Peyer's patch (tissue), 4 donors: Measurements from ENCODE around the gene NRXN3. TPM values are rescaled to one million over a fixed set of nuclear protein-coding genes. Genes with fewer than 3 reads are reported as not detected.

Experiments
- DNase-seq, 3 donors: peaks; one replicate each; pipeline ENCODE4 v3.0.0-alpha.2; 2017 to 2019
- H3K27ac ChIP-seq, 4 donors: fragments of 200-600 bp; sonication (generic); one replicate each; pipeline ENCODE4 v1.5.1; 2016 to 2019
- H3K27me3 ChIP-seq, 2 donors: fragments of 200-600 bp; sonication (generic); one replicate each; pipeline ENCODE4 v1.5.1; 2019
- H3K36me3 ChIP-seq, 3 donors: fragments of 200-600 bp; sonication (generic); one replicate each; pipeline ENCODE4 v1.5.1; 2016 to 2019
- H3K4me1 ChIP-seq, 4 donors: fragments of 200-600 bp; sonication (generic); one replicate each; pipeline ENCODE4 v1.5.1; 2016 to 2019
- H3K4me3 ChIP-seq, 4 donors: fragments of 200-600 bp; sonication (generic); 1 replicate in 3 of 4; 2 replicates in 1 of 4; pipeline ENCODE4 v1.5.1; 2016 to 2019; ENCODE audit warnings: mild to moderate bottlenecking in 1 of 4
- H3K9me3 ChIP-seq, 4 donors: fragments of 200-600 bp; sonication (generic); one replicate each; pipeline ENCODE4 v1.5.1; 2016 to 2019; ENCODE audit warnings: mild to moderate bottlenecking in 1 of 4
- POLR2A ChIP-seq, 2 donors: fragments of 450-650 bp; IDR thresholded peaks; one replicate each; pipeline ENCODE4 v1.5.1; 2017; ENCODE audit warnings: antibody characterized with exemption in 2 of 2, mild to moderate bottlenecking in 2 of 2, moderate library complexity in 2 of 2
- total RNA-seq, 4 donors: library from RNA; depleted of rRNA; stranded (reverse); fragments of >200 nt; gene quantifications; one replicate each; pipeline ENCODE4 v1.1.0, GENCODE V29; 2016
- TF ChIP-seq, protein P1 (sequence below), 6 experiments: fragments of 450-650 bp in 4 of 6; fragments of 200-600 bp in 2 of 6; sonication (generic) in 1 of 6; IDR thresholded peaks; one replicate each; pipeline ENCODE4 v1.5.1; 2017 to 2019; ENCODE audit warnings: antibody characterized with exemption in 6 of 6, mild to moderate bottlenecking in 3 of 6, moderate library complexity in 1 of 6

NRXN3 gene
- total RNA-seq, 4 donors from 2014 or later = 1.6 to 10.2 (median 4.4) TPM

DNA sequence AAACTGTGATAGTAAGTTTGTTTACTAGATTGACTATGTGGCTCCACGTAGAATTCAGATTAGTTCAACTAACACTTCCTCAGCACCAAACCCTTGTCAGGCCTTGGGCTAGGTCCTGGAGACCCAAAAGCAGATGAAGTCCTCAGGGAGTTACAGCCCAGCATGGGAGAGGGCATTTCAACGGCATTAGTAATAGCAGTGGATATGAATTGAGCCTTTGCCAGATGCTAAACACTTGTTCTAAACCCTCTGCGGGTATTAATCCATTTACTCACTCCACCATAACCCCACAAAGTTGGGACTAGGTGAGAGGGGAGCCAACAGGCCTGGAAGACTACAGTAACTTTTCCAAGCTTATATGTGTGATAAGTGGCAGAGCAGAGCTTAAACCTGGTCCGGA, 1326.5 kb downstream of the NRXN3 start:
- H3K4me1 ChIP-seq = no peaks in the 10 kb centered on the region
- H3K9me3 ChIP-seq = no peaks in the 10 kb centered on the region
- no peak overlapping the region for H3K27ac ChIP-seq
- H3K4me3 ChIP-seq = no peak overlapping the region
- H3K27me3 ChIP-seq = no peaks in the 10 kb centered on the region
- DNase-seq = no peak
- no peaks in the 10 kb centered on the region for H3K36me3 ChIP-seq
- TF ChIP-seq, protein P1, sequence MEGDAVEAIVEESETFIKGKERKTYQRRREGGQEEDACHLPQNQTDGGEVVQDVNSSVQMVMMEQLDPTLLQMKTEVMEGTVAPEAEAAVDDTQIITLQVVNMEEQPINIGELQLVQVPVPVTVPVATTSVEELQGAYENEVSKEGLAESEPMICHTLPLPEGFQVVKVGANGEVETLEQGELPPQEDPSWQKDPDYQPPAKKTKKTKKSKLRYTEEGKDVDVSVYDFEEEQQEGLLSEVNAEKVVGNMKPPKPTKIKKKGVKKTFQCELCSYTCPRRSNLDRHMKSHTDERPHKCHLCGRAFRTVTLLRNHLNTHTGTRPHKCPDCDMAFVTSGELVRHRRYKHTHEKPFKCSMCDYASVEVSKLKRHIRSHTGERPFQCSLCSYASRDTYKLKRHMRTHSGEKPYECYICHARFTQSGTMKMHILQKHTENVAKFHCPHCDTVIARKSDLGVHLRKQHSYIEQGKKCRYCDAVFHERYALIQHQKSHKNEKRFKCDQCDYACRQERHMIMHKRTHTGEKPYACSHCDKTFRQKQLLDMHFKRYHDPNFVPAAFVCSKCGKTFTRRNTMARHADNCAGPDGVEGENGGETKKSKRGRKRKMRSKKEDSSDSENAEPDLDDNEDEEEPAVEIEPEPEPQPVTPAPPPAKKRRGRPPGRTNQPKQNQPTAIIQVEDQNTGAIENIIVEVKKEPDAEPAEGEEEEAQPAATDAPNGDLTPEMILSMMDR (IDR thresholded peaks at IDR 0.05) = no peak
- no peak for TF ChIP-seq POLR2A (IDR thresholded peaks at IDR 0.05)

DNA sequence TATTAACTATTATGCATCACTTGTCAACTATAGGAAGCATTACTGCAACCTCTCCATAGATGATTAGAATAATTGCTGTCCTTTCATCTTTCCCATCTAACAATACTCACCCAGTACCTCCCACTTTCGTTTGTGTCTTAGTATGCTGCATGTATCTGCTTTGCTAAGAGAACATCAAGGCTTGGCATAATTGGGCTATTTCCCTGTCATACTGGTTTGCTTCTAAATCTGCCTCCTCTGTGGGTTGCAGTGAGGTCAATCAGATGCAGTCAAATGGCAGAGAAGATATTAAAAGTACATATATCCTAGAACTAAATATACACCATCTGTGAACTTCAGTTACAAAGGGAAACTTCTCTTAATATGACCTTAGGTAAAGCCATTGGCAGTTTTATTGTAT, 1330.3 kb downstream of the NRXN3 start:
- no peak for DNase-seq
- Histone ChIP-seq H3K4me3 (no peak overlapping the region), H3K27me3 (no peaks in the 10 kb centered on the region), H3K36me3 (no peaks in the 10 kb centered on the region), H3K9me3 (no peaks in the 10 kb centered on the region), H3K27ac (no peak overlapping the region), H3K4me1 (no peaks in the 10 kb centered on the region)
- TF ChIP-seq POLR2A (IDR thresholded peaks at IDR 0.05) = no peak

GRCh38 chr14:79502136-79502750, 1332.1 kb downstream of the NRXN3 start:
- Histone ChIP-seq H3K4me1 (no peaks in the 10 kb centered on the region), H3K36me3 (no peaks in the 10 kb centered on the region), H3K9me3 (no peaks in the 10 kb centered on the region), H3K4me3 (no peak overlapping the region), H3K27ac (no peak overlapping the region), H3K27me3 (no peaks in the 10 kb centered on the region)
- TF ChIP-seq, protein P1 (IDR thresholded peaks at IDR 0.05) = no peak
- TF ChIP-seq POLR2A (IDR thresholded peaks at IDR 0.05) = no peak
- DNase-seq = no peak

- no peak for DNase-seq
- Histone ChIP-seq H3K9me3 (no peaks in the 10 kb centered on the region), H3K4me1 (no peaks in the 10 kb centered on the region), H3K4me3 (no peak overlapping the region), H3K27me3 (no peaks in the 10 kb centered on the region), H3K36me3 (no peaks in the 10 kb centered on the region), H3K27ac (no peak overlapping the region)
- no peak for TF ChIP-seq POLR2A (IDR thresholded peaks at IDR 0.05)
- TF ChIP-seq, protein P1 (IDR thresholded peaks at IDR 0.05) = no peak
Measured at GRCh38 chr14:79502751-79503148, 1332.6 kb downstream of the NRXN3 start.

DNA sequence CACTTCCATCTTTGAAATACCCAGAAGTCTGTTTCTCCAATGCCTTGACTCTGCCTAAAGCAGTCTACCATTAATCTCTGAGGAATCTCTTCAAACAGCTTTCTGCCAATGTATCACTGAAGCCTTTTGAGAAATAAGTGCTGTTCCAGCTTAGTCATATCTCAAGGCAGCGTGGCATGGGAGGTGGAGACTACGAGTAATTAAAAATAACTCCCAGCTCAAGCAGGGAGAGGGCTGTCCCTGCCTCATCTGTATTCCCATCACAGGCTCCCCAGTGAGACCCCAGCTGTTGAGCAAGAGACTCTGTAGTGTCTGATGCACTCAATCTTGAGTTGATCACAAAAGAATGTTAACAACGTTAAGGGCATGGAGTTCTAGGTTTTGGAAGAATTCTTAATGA, 1340.5 kb downstream of the NRXN3 start:
- DNase-seq = no peak
- Histone ChIP-seq H3K4me3 (no peak overlapping the region), H3K27me3 (no peaks in the 10 kb centered on the region), H3K36me3 (no peaks in the 10 kb centered on the region), H3K9me3 (no peaks in the 10 kb centered on the region), H3K27ac (no peak overlapping the region), H3K4me1 (no peaks in the 10 kb centered on the region)
- TF ChIP-seq, protein P1 (IDR thresholded peaks at IDR 0.05) = no peak
- no peak for TF ChIP-seq POLR2A (IDR thresholded peaks at IDR 0.05)

DNA sequence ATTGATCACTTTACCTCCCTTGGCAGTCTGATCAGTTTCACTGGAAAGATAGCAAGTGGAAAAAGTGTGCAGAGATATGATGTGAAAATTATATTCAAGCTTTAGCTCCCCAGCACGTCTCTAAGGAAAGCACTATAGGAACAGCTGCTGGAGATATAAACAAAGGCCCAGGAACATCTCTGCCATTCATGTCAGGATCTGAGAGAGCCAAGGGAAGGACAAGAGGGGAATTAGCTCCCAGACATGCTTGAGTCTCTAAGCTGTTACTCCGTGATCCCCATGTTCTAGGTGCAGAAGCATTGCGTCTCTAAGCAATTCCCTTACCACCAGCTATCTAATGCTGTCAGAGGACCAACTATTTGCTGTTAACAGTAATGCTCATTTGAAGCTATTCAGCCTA, 1341.0 kb downstream of the NRXN3 start:
- Histone ChIP-seq H3K36me3 (no peaks in the 10 kb centered on the region), H3K9me3 (no peaks in the 10 kb centered on the region), H3K4me3 (no peak overlapping the region), H3K4me1 (no peaks in the 10 kb centered on the region), H3K27ac (no peak overlapping the region), H3K27me3 (no peaks in the 10 kb centered on the region)
- TF ChIP-seq, protein P1 (IDR thresholded peaks at IDR 0.05) = no peak
- TF ChIP-seq POLR2A (IDR thresholded peaks at IDR 0.05) = no peak
- no peak for DNase-seq
